Esophagus muscularis mucosa (tissue), 4 donors: ENCODE data around the gene LRMDA.

ENCODE experiments used
- CTCF ChIP-seq, 3 experiments: fragments of 200-600 bp in 2 of 3; fragments of 450-650 bp in 1 of 3; sonication (generic) in 2 of 3; IDR thresholded peaks; one replicate each; pipeline ENCODE4 v1.5.1; 2017 to 2019; ENCODE audit warnings: antibody characterized with exemption in 3 of 3, mild to moderate bottlenecking in 2 of 3, moderate library complexity in 1 of 3
- EP300 ChIP-seq: sonication (generic); formaldehyde crosslinking; IDR thresholded peaks from one replicate; pipeline ENCODE4 v1.6.1; 2017; ENCODE audit warnings: antibody characterized with exemption
- POLR2A ChIP-seq: fragments of 450-650 bp; IDR thresholded peaks from one replicate; pipeline ENCODE4 v1.6.1; 2017; ENCODE audit warnings: antibody characterized with exemption, moderate library complexity, mild to moderate bottlenecking, low read depth
- POLR2AphosphoS5 ChIP-seq, 2 donors: sonication (generic); formaldehyde crosslinking; IDR thresholded peaks; one replicate each; pipeline ENCODE4 v1.6.1; 2017; ENCODE audit warnings: antibody characterized with exemption in 2 of 2

GRCh38 chr10:76453332-76453731, 1021.9 kb downstream of the LRMDA start:
- TF ChIP-seq CTCF (IDR thresholded peaks at IDR 0.05) = no peak
- TF ChIP-seq POLR2A = no peak
- no peak for TF ChIP-seq POLR2AphosphoS5 (IDR thresholded peaks at IDR 0.05)
- TF ChIP-seq EP300 = no peak
